Vagina (tissue), 2 donors: ENCODE measurements around the gene C5AR1.

ENCODE experiments used
- CTCF ChIP-seq, 3 experiments: fragments of 450-650 bp in 2 of 3; fragments of 200-600 bp in 1 of 3; sonication (generic) in 1 of 3; IDR thresholded peaks; one replicate each; pipeline ENCODE4 v1.5.1; 2017 to 2019; ENCODE audit warnings: antibody characterized with exemption in 3 of 3, mild to moderate bottlenecking in 2 of 3, moderate library complexity in 2 of 3
- POLR2A ChIP-seq, 2 donors: fragments of 450-650 bp; IDR thresholded peaks; one replicate each; pipeline ENCODE4 v1.6.1; 2017; ENCODE audit warnings: antibody characterized with exemption in 2 of 2, mild to moderate bottlenecking in 2 of 2, moderate library complexity in 2 of 2
- POLR2AphosphoS5 ChIP-seq, 2 donors: sonication (generic); formaldehyde crosslinking; IDR thresholded peaks; one replicate each; pipeline ENCODE4 v1.9.0; 2017; ENCODE audit warnings: antibody characterized with exemption in 2 of 2, mild to moderate bottlenecking in 2 of 2, low read depth in 1 of 2; ENCODE audit not compliant: insufficient read depth in 1 of 2

GRCh38 chr19:47309038-47309437 is 623 bp upstream of the C5AR1 start:
- no peak for TF ChIP-seq POLR2AphosphoS5 (IDR thresholded peaks at IDR 0.05; ENCODE audit: insufficient read depth in 1 of 2, low read depth in 1 of 2)
- TF ChIP-seq CTCF (IDR thresholded peaks at IDR 0.05) = no peak
- TF ChIP-seq POLR2A (IDR thresholded peaks at IDR 0.05) = no peak
